NCI-H146 treated with DMSO at 0.1 percent for 48 hours (cell line): ENCODE data around the gene PARD3.
"Not testable (repeated sequence)": the region's sequence is repeated elsewhere in the genome, so short reads cannot be mapped to it uniquely, and the experiment has no call there.

Source experiments
- DNase-seq: peaks from one replicate; lab custom pipeline; 2025; ENCODE audit not compliant: unreplicated experiment; lab: John Stamatoyannopoulos, UW

The PARD3 gene

GRCh38 chr10:34654211-34654610 lies 160.9 kb downstream of the PARD3 start:
- DNase-seq, result no peak

GRCh38 chr10:34653530-34653929 lies 161.6 kb downstream of the PARD3 start:
- DNase-seq, result no peak

- no peak for DNase-seq
Observed at GRCh38 chr10:34651416-34652195, 163.5 kb downstream of the PARD3 start.

GRCh38 chr10:34650156-34650555 lies 164.9 kb downstream of the PARD3 start:
- no peak for DNase-seq

- no peak for DNase-seq
Observed at GRCh38 chr10:34649385-34649784, 165.7 kb downstream of the PARD3 start.

- DNase-seq, result no peak
Observed at GRCh38 chr10:34648919-34649318, 166.2 kb downstream of the PARD3 start.

- DNase-seq, result no peak
Observed at GRCh38 chr10:34647875-34648865, 166.9 kb downstream of the PARD3 start.

- DNase-seq, result no peak
Observed at GRCh38 chr10:34647160-34647559, 167.9 kb downstream of the PARD3 start.

- no peak for DNase-seq
Observed at GRCh38 chr10:34646331-34646730, 168.8 kb downstream of the PARD3 start.

GRCh38 chr10:34644815-34645214 lies 170.3 kb downstream of the PARD3 start:
- DNase-seq, result not testable (repeated sequence)

GRCh38 chr10:34644224-34644623 lies 170.9 kb downstream of the PARD3 start:
- no peak for DNase-seq

- DNase-seq, result no peak
Observed at GRCh38 chr10:34643620-34644019, 171.5 kb downstream of the PARD3 start.

- no peak for DNase-seq
Observed at GRCh38 chr10:34641913-34642558, 173.1 kb downstream of the PARD3 start.

- DNase-seq, result no peak
Observed at GRCh38 chr10:34641147-34641912, 173.8 kb downstream of the PARD3 start.

- DNase-seq, result peak; percentile 62
Observed at GRCh38 chr10:34638406-34639054, 176.6 kb downstream of the PARD3 start.

GRCh38 chr10:34637418-34637911 lies 177.6 kb downstream of the PARD3 start:
- DNase-seq, result peak; percentile 80

GRCh38 chr10:34635111-34635510 lies 180.0 kb downstream of the PARD3 start:
- no peak for DNase-seq

GRCh38 chr10:34633374-34633773 lies 181.7 kb downstream of the PARD3 start:
- no peak for DNase-seq

- DNase-seq, result no peak
Observed at GRCh38 chr10:34629084-34629483, 186.0 kb downstream of the PARD3 start.
